GM23338 (cell line): Measurements from ENCODE around the gene SERGEF. TPM values are rescaled to one million over a fixed set of nuclear protein-coding genes. Genes with fewer than 3 reads are reported as not detected.

ENCODE experiments used
- ATAC-seq: fragments of 200-7000 bp; cut with Tn5 transposase; 3 replicates; pipeline ENCODE4 v1.9.1; 2020
- DNase-seq: peaks from one replicate; pipeline ENCODE4 v3.0.0-alpha.2; 2015; ENCODE audit warnings: low spot score
- H2AFZ ChIP-seq: fragments of 200-600 bp; sonication (generic); 2 replicates; pipeline ENCODE4 v1.8.0; 2016; ENCODE audit warnings: antibody characterized with exemption, mild to moderate bottlenecking, moderate library complexity
- H3F3A ChIP-seq: fragments of 200-600 bp; sonication (generic); replicated peaks from 2 replicates; pipeline ENCODE4 v1.8.0; 2017; ENCODE audit warnings: antibody characterized with exemption, mixed run types, low read depth
- H3K27ac ChIP-seq: fragments of 200-600 bp; sonication (generic); 2 replicates; pipeline ENCODE4 v1.6.1; 2016; ENCODE audit warnings: low read depth
- H3K27me3 ChIP-seq: fragments of 200-600 bp; sonication (generic); 2 replicates; pipeline ENCODE4 v1.8.0; 2016; ENCODE audit warnings: mild to moderate bottlenecking, mixed run types, moderate library complexity; ENCODE audit not compliant: insufficient read depth
- H3K36me3 ChIP-seq: fragments of 200-600 bp; sonication (generic); 2 replicates; pipeline ENCODE4 v1.8.0; 2016; ENCODE audit warnings: mild to moderate bottlenecking; ENCODE audit not compliant: insufficient read depth
- H3K4me1 ChIP-seq: fragments of 200-600 bp; sonication (generic); 2 replicates; pipeline ENCODE4 v1.8.0; 2016; ENCODE audit warnings: mild to moderate bottlenecking, moderate library complexity; ENCODE audit not compliant: insufficient read depth
- H3K4me2 ChIP-seq: fragments of 200-600 bp; sonication (generic); 2 replicates; pipeline ENCODE4 v1.7.1; 2017; ENCODE audit warnings: mixed run types
- H3K4me3 ChIP-seq: fragments of 200-600 bp; sonication (generic); 2 replicates; pipeline ENCODE4 v1.6.1; 2016; ENCODE audit warnings: mixed run types
- H3K79me2 ChIP-seq: fragments of 200-600 bp; sonication (generic); replicated peaks from 2 replicates; pipeline ENCODE4 v1.8.0; 2017; ENCODE audit warnings: mild to moderate bottlenecking; ENCODE audit not compliant: insufficient read depth
- H3K9me2 ChIP-seq: fragments of 200-600 bp; sonication (generic); 2 replicates; pipeline ENCODE4 v1.8.0; 2017; ENCODE audit not compliant: insufficient read depth
- H4K20me1 ChIP-seq: fragments of 200-600 bp; sonication (generic); replicated peaks from 2 replicates; pipeline ENCODE4 v1.8.0; 2017; ENCODE audit warnings: mild to moderate bottlenecking; ENCODE audit not compliant: insufficient read depth
- H3K27ac Mint-ChIP-seq: 2 replicates; pipeline ENCODE4 v1.8.0; 2020; ENCODE audit warnings: inconsistent platforms, mild to moderate bottlenecking, moderate library complexity, mixed read lengths
- H3K27me3 Mint-ChIP-seq: 3 replicates; pipeline ENCODE4 v1.8.0; 2022; ENCODE audit warnings: low read depth, mild to moderate bottlenecking, moderate library complexity, mixed read lengths, inconsistent platforms; ENCODE audit not compliant: insufficient read depth, poor library complexity
- H3K36me3 Mint-ChIP-seq: 3 replicates; pipeline ENCODE4 v1.8.0; 2021; ENCODE audit warnings: low read depth, mild to moderate bottlenecking, inconsistent platforms, moderate library complexity, mixed read lengths
- H3K4me1 Mint-ChIP-seq: 3 replicates; pipeline ENCODE4 v1.8.0; 2020; ENCODE audit warnings: mild to moderate bottlenecking, inconsistent platforms, mixed read lengths
- H3K4me3 Mint-ChIP-seq: 3 replicates; pipeline ENCODE4 v1.8.0; 2021; ENCODE audit warnings: moderate library complexity, mild to moderate bottlenecking, inconsistent platforms, mixed read lengths
- H3K9me3 Mint-ChIP-seq: 3 replicates; pipeline ENCODE4 v1.8.0; 2020; ENCODE audit warnings: moderate library complexity, mild to moderate bottlenecking, inconsistent platforms, mixed read lengths
- CREB1 ChIP-seq: fragments of 250-450 bp; sonication (Bioruptor Pico); IDR thresholded peaks from 2 replicates; pipeline ENCODE4 v1.5.0; 2020; ENCODE audit warnings: low read depth, mild to moderate bottlenecking, moderate library complexity
- CTCF ChIP-seq, 2 experiments: fragments of 200-600 bp in 1 of 2; sonication (generic) in 1 of 2; conservative IDR thresholded peaks; 2 replicates each; pipeline versions ENCODE4 v1.5.1 to v1.6.1; 2016 to 2017; ENCODE audit warnings: antibody characterized with exemption in 2 of 2, low read depth in 2 of 2, mild to moderate bottlenecking in 2 of 2, moderate library complexity in 1 of 2
- EZH2 ChIP-seq: fragments of 200-600 bp; sonication (generic); IDR thresholded peaks from one replicate; pipeline ENCODE4 v1.8.0; 2017; ENCODE audit warnings: antibody characterized with exemption, mild to moderate bottlenecking, low read depth; ENCODE audit not compliant: unreplicated experiment
- EZH2phosphoT487 ChIP-seq: fragments of 200-600 bp; sonication (generic); IDR thresholded peaks from one replicate; pipeline ENCODE4 v1.8.1; 2018; ENCODE audit warnings: antibody characterized with exemption; ENCODE audit not compliant: unreplicated experiment
- JUNB ChIP-seq: IDR thresholded peaks from one replicate; pipeline ENCODE4 v1.6.1; 2016; ENCODE audit warnings: antibody characterized with exemption; ENCODE audit not compliant: unreplicated experiment
- NANOG ChIP-seq: IDR thresholded peaks from 2 replicates; pipeline ENCODE4 v1.6.1; 2016; ENCODE audit warnings: antibody characterized with exemption, borderline replicate concordance
- REST ChIP-seq: IDR thresholded peaks from one replicate; pipeline ENCODE4 v1.6.1; 2018; ENCODE audit warnings: antibody characterized with exemption; ENCODE audit not compliant: unreplicated experiment
- STAT1 ChIP-seq: IDR thresholded peaks from one replicate; pipeline ENCODE4 v1.6.1; 2016; ENCODE audit warnings: antibody characterized with exemption; ENCODE audit not compliant: unreplicated experiment
- ZNF331 ChIP-seq: fragments of 250-450 bp; sonication (Bioruptor Pico); IDR thresholded peaks from 2 replicates; pipeline ENCODE4 v1.5.0; 2020; ENCODE audit warnings: low read depth, mild to moderate bottlenecking, moderate library complexity
- polyA plus RNA-seq: library from polyadenylated mRNA; unstranded; fragments of >200 nt; fragmentation: Nextera tagmentation; extraction: Ambion mirVana; gene quantifications from 2 replicates; pipeline ENCODE4 v1.2.1, GENCODE V29; 2016
- total RNA-seq: library from RNA; depleted of rRNA; stranded (reverse); fragments of >200 nt; shearing (Covaris generic); gene quantifications from 2 replicates; pipeline ENCODE4 v1.2.3, GENCODE V29; 2014
- TF ChIP-seq, protein P1 (sequence below): IDR thresholded peaks from 2 replicates; pipeline ENCODE4 v1.6.1; 2016; ENCODE audit warnings: antibody characterized with exemption

SERGEF gene
- total and polyA plus RNA-seq, 2 experiments from 2014 or later = 24.2 to 27.9 TPM

- Mint-ChIP-seq H3K36me3 (no peaks in the 10 kb centered on the region), H3K27me3 (peaks cover 3% of the 10 kb centered on the region), H3K9me3 (no peaks in the 10 kb centered on the region), H3K27ac (no peak overlapping the region), H3K4me1 (peaks cover 19% of the 10 kb centered on the region), H3K4me3 (no peak overlapping the region)
- no peaks in the 10 kb centered on the region for H3K9me2 ChIP-seq
- ATAC-seq (no peak), DNase-seq (no peak)
- H2AFZ ChIP-seq = no peak overlapping the region
- H4K20me1 ChIP-seq = no peaks in the 10 kb centered on the region; the same call in 1 of the 2 replicates
- no peaks in the 10 kb centered on the region for H3K79me2 ChIP-seq
- H3K4me3 ChIP-seq = no peak overlapping the region
- peaks cover 23% of the 10 kb centered on the region for H3K4me1 ChIP-seq
- TF ChIP-seq EZH2 = no peak
- H3K36me3 ChIP-seq = no peaks in the 10 kb centered on the region
- no peaks in the 10 kb centered on the region for H3K27me3 ChIP-seq
- H3F3A ChIP-seq = no peaks in the 10 kb centered on the region
- no peak overlapping the region for H3K27ac ChIP-seq
- no peak overlapping the region for H3K4me2 ChIP-seq
These were observed 97.9 kb downstream of the SERGEF start for GRCh38 chr11:17914957-17915356.

DNA sequence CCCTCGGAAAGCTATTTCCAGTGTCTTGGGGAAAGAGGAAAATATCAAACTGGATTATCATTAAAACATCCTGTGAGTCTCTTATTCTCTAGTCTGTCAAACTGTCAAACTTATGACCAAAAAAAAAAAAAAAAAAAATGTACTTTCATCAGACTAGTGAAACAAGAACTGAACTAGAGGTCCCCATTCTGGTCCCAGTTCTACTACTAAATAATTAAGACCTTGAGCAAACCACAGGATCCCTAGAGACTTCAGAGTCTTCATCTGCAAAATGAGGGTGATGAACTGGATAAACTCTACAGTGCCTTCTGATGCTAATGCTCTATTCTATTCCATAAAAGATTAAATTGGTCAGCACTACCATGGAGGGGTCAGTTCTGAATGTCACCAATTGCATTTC lies 105.8 kb downstream of the SERGEF start:
- no peaks in the 10 kb centered on the region for H3F3A ChIP-seq
- peaks cover 10% of the 10 kb centered on the region for H3K4me1 Mint-ChIP-seq
- ATAC-seq (no peak), DNase-seq (no peak)
- H3K9me2 ChIP-seq = no peaks in the 10 kb centered on the region
- no peak overlapping the region for H3K27ac ChIP-seq
- H3K27me3 Mint-ChIP-seq = peaks cover 5% of the 10 kb centered on the region
- H3K4me3 Mint-ChIP-seq = no peak overlapping the region
- no peak overlapping the region for H3K27ac Mint-ChIP-seq
- no peaks in the 10 kb centered on the region for H3K27me3 ChIP-seq
- H3K9me3 Mint-ChIP-seq = no peaks in the 10 kb centered on the region
- no peak overlapping the region for H3K4me3 ChIP-seq
- H3K36me3 ChIP-seq = no peaks in the 10 kb centered on the region
- no peaks in the 10 kb centered on the region for H3K36me3 Mint-ChIP-seq
- H3K4me1 ChIP-seq = peaks cover 14% of the 10 kb centered on the region
- H3K4me2 ChIP-seq = no peak overlapping the region
- H2AFZ ChIP-seq = no peak overlapping the region
- H3K79me2 ChIP-seq = no peaks in the 10 kb centered on the region
- no peaks in the 10 kb centered on the region; the same call in 1 of the 2 replicates for H4K20me1 ChIP-seq
- TF ChIP-seq ZNF331 (CRISPR knock-in tag) = no peak
- TF ChIP-seq CREB1 (CRISPR knock-in tag) = no peak
- TF ChIP-seq, protein P1, sequence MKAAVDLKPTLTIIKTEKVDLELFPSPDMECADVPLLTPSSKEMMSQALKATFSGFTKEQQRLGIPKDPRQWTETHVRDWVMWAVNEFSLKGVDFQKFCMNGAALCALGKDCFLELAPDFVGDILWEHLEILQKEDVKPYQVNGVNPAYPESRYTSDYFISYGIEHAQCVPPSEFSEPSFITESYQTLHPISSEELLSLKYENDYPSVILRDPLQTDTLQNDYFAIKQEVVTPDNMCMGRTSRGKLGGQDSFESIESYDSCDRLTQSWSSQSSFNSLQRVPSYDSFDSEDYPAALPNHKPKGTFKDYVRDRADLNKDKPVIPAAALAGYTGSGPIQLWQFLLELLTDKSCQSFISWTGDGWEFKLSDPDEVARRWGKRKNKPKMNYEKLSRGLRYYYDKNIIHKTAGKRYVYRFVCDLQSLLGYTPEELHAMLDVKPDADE = no peak
- TF ChIP-seq STAT1 = no peak
- no peak for TF ChIP-seq REST
- TF ChIP-seq JUNB = no peak
- no peak for TF ChIP-seq NANOG
- TF ChIP-seq EZH2 = no peak
- TF ChIP-seq EZH2phosphoT487 = no peak
- no peak for TF ChIP-seq CTCF (conservative IDR thresholded peaks at IDR 0.05; ENCODE audit: low read depth in 2 of 2)
